K562 (cell line): ENCODE measurements around the gene NOL4L. TPM values are rescaled to one million over a fixed set of nuclear protein-coding genes. Genes with fewer than 3 reads are reported as not detected.
A peak's percentile ranks its signal among the peaks of the same experiment; 100 is the strongest.

Experiments used
- ATF6 ChIP-seq: sonication (generic); formaldehyde crosslinking; IDR thresholded peaks from 2 replicates; pipeline ENCODE4 v1.4.0; 2020; ENCODE audit warnings: mild to moderate bottlenecking, missing genetic modification reagents
- BACH1 ChIP-seq: fragments of 200-800 bp; sonication (Bioruptor generic); IDR thresholded peaks from 2 replicates; pipeline ENCODE4 v1.6.1; 2016; ENCODE audit warnings: missing genetic modification characterization, missing compliant biosample characterization
- GTF2E2 ChIP-seq: fragments of 200-800 bp; sonication (Bioruptor generic); IDR thresholded peaks from 2 replicates; pipeline ENCODE4 v1.6.1; 2016; ENCODE audit warnings: missing genetic modification characterization, missing compliant biosample characterization
- KDM4B ChIP-seq, 2 experiments: fragments of 450-650 bp in 1 of 2; sonication (generic) in 1 of 2; IDR thresholded peaks; 2 replicates each; pipeline ENCODE4 v1.6.1; 2016 to 2017; ENCODE audit warnings: borderline replicate concordance in 2 of 2, antibody characterized with exemption in 1 of 2, low read depth in 1 of 2, mild to moderate bottlenecking in 1 of 2
- NBN ChIP-seq: fragments of 450-650 bp; IDR thresholded peaks from 2 replicates; pipeline ENCODE4 v1.6.1; 2016; ENCODE audit warnings: low read depth, mild to moderate bottlenecking
- NCOR1 ChIP-seq: fragments of 450-650 bp; IDR thresholded peaks from 2 replicates; pipeline ENCODE4 v1.6.1; 2016; ENCODE audit warnings: mild to moderate bottlenecking, moderate library complexity
- NUFIP1 ChIP-seq: fragments of 450-650 bp; IDR thresholded peaks from 2 replicates; pipeline ENCODE4 v1.6.1; 2018; ENCODE audit not compliant: partially characterized antibody
- RAD51 ChIP-seq: fragments of 450-650 bp; IDR thresholded peaks from 2 replicates; pipeline ENCODE4 v1.7.1; 2016; ENCODE audit warnings: low read depth, mild to moderate bottlenecking, borderline replicate concordance
- RERE ChIP-seq: sonication (generic); formaldehyde crosslinking; IDR thresholded peaks from 2 replicates; pipeline ENCODE4 v1.8.0; 2023; ENCODE audit warnings: missing genetic modification reagents, mild to moderate bottlenecking, borderline replicate concordance
- TGIF2 ChIP-seq: sonication (generic); formaldehyde crosslinking; IDR thresholded peaks from 2 replicates; pipeline ENCODE4 v1.8.1; 2022; ENCODE audit warnings: mild to moderate bottlenecking, missing genetic modification reagents, moderate library complexity
- TRIM24 ChIP-seq, 2 experiments: fragments of 450-650 bp; IDR thresholded peaks; 2 replicates each; pipeline ENCODE4 v1.6.1; 2016
- ZNF121 ChIP-seq: sonication (generic); formaldehyde crosslinking; conservative IDR thresholded peaks from 2 replicates; pipeline ENCODE4 v1.8.0; 2022; ENCODE audit warnings: missing genetic modification reagents
- ZNF311 ChIP-seq: fragments of 250-450 bp; sonication (Bioruptor Pico); IDR thresholded peaks from 2 replicates; pipeline ENCODE4 v1.4.0; 2020; ENCODE audit warnings: mild to moderate bottlenecking, moderate library complexity
- ZNF324 ChIP-seq: fragments of 250-450 bp; sonication (Bioruptor Pico); IDR thresholded peaks from 2 replicates; pipeline ENCODE4 v1.4.0; 2020; ENCODE audit warnings: mild to moderate bottlenecking
- ZNF518B ChIP-seq: fragments of 250-450 bp; sonication (Bioruptor Pico); IDR thresholded peaks from 2 replicates; pipeline ENCODE4 v1.5.0; 2021; ENCODE audit warnings: mild to moderate bottlenecking, moderate library complexity
- ZNF586 ChIP-seq: fragments of 450-650 bp; formaldehyde crosslinking; conservative IDR thresholded peaks from 2 replicates; pipeline ENCODE4 v1.4.0; 2020; ENCODE audit warnings: mild to moderate bottlenecking, moderate library complexity
- ZNF717 ChIP-seq: fragments of 250-450 bp; sonication (Bioruptor Pico); IDR thresholded peaks from 2 replicates; pipeline ENCODE4 v1.5.0; 2021
- polyA plus RNA-seq, 8 experiments: library from polyadenylated mRNA; depleted of rRNA in 4 of 8; stranded (reverse) in 5 of 8; unstranded in 3 of 8; fragments of >200 nt; fragmentation: Nextera tagmentation in 2 of 8; fragmentation: Illumina TruSeq in 1 of 8; extraction: Ambion mirVana in 2 of 8; extraction: Trizol in 1 of 8; gene quantifications; 2 replicates each; pipeline versions ENCODE4 v1.2.1 to v1.2.3, GENCODE V29; 2011 to 2014; ENCODE audit warnings: inconsistent platforms in 1 of 8, missing spikeins in 1 of 8
- total RNA-seq, 7 experiments: library from RNA; depleted of rRNA in 6 of 7; stranded (reverse); fragments of >200 nt in 6 of 7; fragmentation: Illumina TruSeq in 2 of 7; extraction: Trizol in 2 of 7; gene quantifications; 2 replicates each; pipeline versions ENCODE4 v1.2.1 to v1.2.3, GENCODE V29; 2011 to 2021; ENCODE audit warnings: low replicate concordance in 1 of 7

The NOL4L gene
- total and polyA plus RNA-seq, 9 of the 15 experiments (the other 6 are each of a cell fraction or from before 2014, with no cell fraction given), result 5.1 to 36.2 (median 13.6) TPM

GRCh38 chr20:32580970-32581838 lies 3.9 kb downstream of the NOL4L start (continued):
- TF ChIP-seq KDM4B (IDR thresholded peaks at IDR 0.05; ENCODE audit: borderline replicate concordance in 2 of 2, low read depth in 1 of 2), result no peak
- TF ChIP-seq NCOR1, result peak; percentile 78
- no peak for TF ChIP-seq RERE (CRISPR knock-in tag)
- TF ChIP-seq GTF2E2 (tag), result peak; percentile 73; the same call in 1 of the 2 replicates
- TF ChIP-seq BACH1 (tag), result no peak
- TF ChIP-seq ATF6 (CRISPR knock-in tag), result no peak
- no peak for TF ChIP-seq ZNF586 (CRISPR knock-in tag)
- TF ChIP-seq ZNF717, result no peak
- TF ChIP-seq ZNF324 (CRISPR knock-in tag), result no peak
- TF ChIP-seq NBN, result peak; percentile 44; the same call in 1 of the 2 replicates
- peak; percentile 44 to 59 for TF ChIP-seq TRIM24 (IDR thresholded peaks at IDR 0.05)
- TF ChIP-seq TGIF2 (CRISPR knock-in tag), result no peak
- TF ChIP-seq ZNF311 (CRISPR knock-in tag), result no peak
- TF ChIP-seq NUFIP1, result no peak
- no peak for TF ChIP-seq ZNF518B (CRISPR knock-in tag)
- no peak for TF ChIP-seq ZNF121
- TF ChIP-seq RAD51, result no peak
